DND-41 (cell line): ENCODE measurements around the gene MOV10L1.

Source experiments
- ATAC-seq: fragments of 200-7000 bp; cut with Tn5 transposase; 3 replicates; pipeline ENCODE4 v1.9.1; 2021; ENCODE audit warnings: low read depth; ENCODE audit not compliant: insufficient read depth
- DNase-seq: peaks from one replicate; pipeline ENCODE4 v3.0.0-alpha.2; 2020
- H2AFZ ChIP-seq: 2 replicates; pipeline ENCODE4 v1.6.0; 2012; ENCODE audit warnings: low read depth, low read length
- H3K27ac ChIP-seq: 2 replicates; pipeline ENCODE4 v1.5.1; 2012; ENCODE audit warnings: low read length, inconsistent platforms
- H3K27me3 ChIP-seq: fragments of 200-600 bp; sonication (generic); 2 replicates; pipeline ENCODE4 v1.6.0; 2012; ENCODE audit warnings: low read length, mild to moderate bottlenecking, inconsistent platforms; ENCODE audit not compliant: insufficient read depth, poor library complexity
- H3K36me3 ChIP-seq: 2 replicates; pipeline ENCODE4 v1.5.1; 2012; ENCODE audit warnings: low read length, inconsistent platforms; ENCODE audit not compliant: insufficient read depth
- H3K4me1 ChIP-seq: 2 replicates; pipeline ENCODE4 v1.5.1; 2012; ENCODE audit warnings: mild to moderate bottlenecking, low read length; ENCODE audit not compliant: insufficient read depth
- H3K4me2 ChIP-seq: 2 replicates; pipeline ENCODE4 v1.6.0; 2012; ENCODE audit warnings: mild to moderate bottlenecking, moderate library complexity, low read length, inconsistent platforms; ENCODE audit not compliant: insufficient read depth
- H3K4me3 ChIP-seq, 2 experiments: fragments of 200-600 bp in 1 of 2; shearing (Covaris generic) in 1 of 2; 2 replicates each; pipeline ENCODE4 v1.5.1; 2012 to 2016; ENCODE audit warnings: inconsistent platforms in 2 of 2, low read length in 2 of 2, mild to moderate bottlenecking in 2 of 2, low read depth in 1 of 2, moderate library complexity in 1 of 2
- H3K79me2 ChIP-seq: 2 replicates; pipeline ENCODE4 v1.6.0; 2012; ENCODE audit warnings: low read length, inconsistent platforms; ENCODE audit not compliant: insufficient read depth
- H3K9ac ChIP-seq: 2 replicates; pipeline ENCODE4 v1.6.0; 2012; ENCODE audit warnings: low read depth, mild to moderate bottlenecking, inconsistent platforms, low read length, moderate library complexity
- H3K9me3 ChIP-seq: 2 replicates; pipeline ENCODE4 v1.5.1; 2012; ENCODE audit warnings: low read length, moderate library complexity, mild to moderate bottlenecking, inconsistent platforms; ENCODE audit not compliant: insufficient read depth, severe bottlenecking
- H4K20me1 ChIP-seq: 2 replicates; pipeline ENCODE4 v1.6.0; 2012; ENCODE audit warnings: low read length; ENCODE audit not compliant: insufficient read depth
- CTCF ChIP-seq: IDR thresholded peaks from 2 replicates; pipeline ENCODE4 v1.5.1; 2012; ENCODE audit warnings: borderline replicate concordance, low read length, moderate library complexity, mild to moderate bottlenecking; ENCODE audit not compliant: poor library complexity, severe bottlenecking; ENCODE audit errors: extremely low read depth
- EZH2 ChIP-seq: IDR thresholded peaks from 3 replicates; pipeline ENCODE4 v1.6.1; 2012; ENCODE audit warnings: borderline replicate concordance, low read depth, mild to moderate bottlenecking, moderate library complexity, low read length, inconsistent platforms; ENCODE audit not compliant: severe bottlenecking

MOV10L1 gene

DNA sequence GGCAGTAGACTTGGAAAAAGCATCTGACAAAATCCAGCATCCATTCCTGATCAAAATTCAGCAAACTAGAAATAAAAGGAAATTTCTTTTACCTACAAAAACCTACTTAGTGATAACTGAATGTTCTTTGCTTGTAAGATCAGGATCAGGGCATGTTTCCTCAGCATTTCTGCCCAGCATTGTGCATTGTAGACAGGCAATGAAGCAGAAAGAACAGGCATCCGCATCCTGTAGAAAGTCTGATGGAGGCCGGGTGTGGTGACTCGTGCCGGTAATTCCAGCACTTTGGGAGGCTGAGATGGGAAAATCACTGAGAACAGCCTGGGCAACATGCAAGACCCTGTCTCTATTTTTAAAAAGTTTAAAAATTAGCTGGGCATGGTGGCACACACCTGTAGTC, 48.2 kb downstream of the MOV10L1 start:
- Histone ChIP-seq H3K27me3 (peaks cover 11% of the 10 kb centered on the region), H3K4me3 (no peak overlapping the region), H3K4me1 (no peaks in the 10 kb centered on the region), H3K27ac (no peak overlapping the region), H3K4me2 (no peak overlapping the region), H4K20me1 (no peaks in the 10 kb centered on the region), H3K9ac (no peak overlapping the region), H3K9me3 (no peaks in the 10 kb centered on the region), H2AFZ (no peak overlapping the region), H3K36me3 (no peaks in the 10 kb centered on the region), H3K79me2 (no peaks in the 10 kb centered on the region)
- ATAC-seq, result no peak
- DNase-seq, result no peak
- no peak for TF ChIP-seq CTCF
- no peak for TF ChIP-seq EZH2

DNA sequence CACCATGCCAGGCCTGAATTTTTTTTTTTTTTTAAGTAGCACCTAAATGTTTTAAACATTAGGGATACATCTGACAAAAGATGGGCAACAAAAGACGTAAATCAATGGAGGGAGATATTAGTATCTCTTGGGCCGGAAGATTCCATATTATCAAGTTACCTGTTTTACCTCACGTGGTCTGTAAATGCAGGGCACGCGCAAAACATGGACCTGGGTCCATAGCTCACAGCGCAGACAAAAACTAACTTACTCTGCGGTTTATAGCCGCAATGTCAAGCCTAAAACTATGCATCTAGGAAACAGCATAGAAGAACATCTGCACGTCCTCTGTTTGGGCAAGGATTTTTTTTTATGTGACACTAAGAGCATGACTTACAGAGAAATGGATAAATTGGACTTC, 49.2 kb downstream of the MOV10L1 start:
- Histone ChIP-seq H4K20me1 (no peaks in the 10 kb centered on the region), H3K4me3 (no peak overlapping the region), H3K9me3 (no peaks in the 10 kb centered on the region), H3K27ac (no peak overlapping the region), H3K27me3 (peaks cover 11% of the 10 kb centered on the region), H3K36me3 (no peaks in the 10 kb centered on the region), H3K79me2 (no peaks in the 10 kb centered on the region), H3K9ac (no peak overlapping the region), H2AFZ (no peak overlapping the region), H3K4me1 (no peaks in the 10 kb centered on the region), H3K4me2 (no peak overlapping the region)
- no peak for ATAC-seq
- DNase-seq, result no peak
- TF ChIP-seq EZH2 (no peak), CTCF (no peak)

DNA sequence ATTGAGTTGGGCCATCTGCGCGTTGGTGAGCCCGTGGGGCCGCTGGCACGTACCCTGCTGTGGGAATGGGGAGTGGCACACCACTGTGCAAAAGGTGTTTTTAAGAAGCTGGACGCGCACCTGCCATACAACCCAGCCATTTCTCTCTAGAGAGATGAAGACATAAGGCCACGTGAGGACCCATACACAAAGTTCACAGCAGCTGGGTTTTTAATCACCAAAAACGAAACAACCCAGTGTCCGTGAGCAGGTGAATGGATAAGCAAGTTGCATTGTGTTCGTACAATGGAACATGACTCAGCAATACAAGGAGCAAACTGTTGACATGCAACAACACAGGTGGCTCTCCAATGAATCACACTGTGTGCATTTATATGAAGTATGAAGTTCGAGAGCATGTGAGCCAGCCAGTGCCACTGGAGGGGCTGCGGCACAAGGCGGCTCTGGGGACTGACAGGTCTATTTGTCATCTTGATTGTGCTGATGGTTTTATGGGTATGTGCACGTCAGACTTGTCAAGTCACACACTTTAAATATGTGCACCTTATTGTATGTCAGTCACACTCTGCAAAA, 50.1 kb downstream of the MOV10L1 start:
- Histone ChIP-seq H3K4me2 (no peak overlapping the region), H3K9ac (no peak overlapping the region), H3K36me3 (no peaks in the 10 kb centered on the region), H2AFZ (no peak overlapping the region), H3K9me3 (no peaks in the 10 kb centered on the region), H4K20me1 (no peaks in the 10 kb centered on the region), H3K27me3 (peaks cover 9% of the 10 kb centered on the region), H3K27ac (no peak overlapping the region), H3K79me2 (no peaks in the 10 kb centered on the region), H3K4me3 (no peak overlapping the region), H3K4me1 (no peaks in the 10 kb centered on the region)
- TF ChIP-seq CTCF (no peak), EZH2 (no peak)
- DNase-seq (no peak), ATAC-seq (no peak)

GRCh38 chr22:50140615-50141014, 50.8 kb downstream of the MOV10L1 start:
- TF ChIP-seq EZH2 (no peak), CTCF (no peak)

More at GRCh38 chr22:50140615-50141014, 50.8 kb downstream of the MOV10L1 start:
- Histone ChIP-seq H3K27me3 (peaks cover 9% of the 10 kb centered on the region), H3K9ac (no peak overlapping the region), H4K20me1 (no peaks in the 10 kb centered on the region), H3K9me3 (no peaks in the 10 kb centered on the region), H3K27ac (no peak overlapping the region), H3K36me3 (no peaks in the 10 kb centered on the region), H3K4me1 (no peaks in the 10 kb centered on the region), H3K4me3 (no peak overlapping the region), H2AFZ (no peak overlapping the region), H3K79me2 (no peaks in the 10 kb centered on the region), H3K4me2 (no peak overlapping the region)
- DNase-seq, result no peak
- ATAC-seq, result no peak
